Measurements from ENCODE around the gene ZCCHC7.

The ZCCHC7 gene

GRCh38 chr9:37251452-37251851 lies 131.1 kb downstream of the ZCCHC7 start:
- TF ChIP-seq, protein P1, sequence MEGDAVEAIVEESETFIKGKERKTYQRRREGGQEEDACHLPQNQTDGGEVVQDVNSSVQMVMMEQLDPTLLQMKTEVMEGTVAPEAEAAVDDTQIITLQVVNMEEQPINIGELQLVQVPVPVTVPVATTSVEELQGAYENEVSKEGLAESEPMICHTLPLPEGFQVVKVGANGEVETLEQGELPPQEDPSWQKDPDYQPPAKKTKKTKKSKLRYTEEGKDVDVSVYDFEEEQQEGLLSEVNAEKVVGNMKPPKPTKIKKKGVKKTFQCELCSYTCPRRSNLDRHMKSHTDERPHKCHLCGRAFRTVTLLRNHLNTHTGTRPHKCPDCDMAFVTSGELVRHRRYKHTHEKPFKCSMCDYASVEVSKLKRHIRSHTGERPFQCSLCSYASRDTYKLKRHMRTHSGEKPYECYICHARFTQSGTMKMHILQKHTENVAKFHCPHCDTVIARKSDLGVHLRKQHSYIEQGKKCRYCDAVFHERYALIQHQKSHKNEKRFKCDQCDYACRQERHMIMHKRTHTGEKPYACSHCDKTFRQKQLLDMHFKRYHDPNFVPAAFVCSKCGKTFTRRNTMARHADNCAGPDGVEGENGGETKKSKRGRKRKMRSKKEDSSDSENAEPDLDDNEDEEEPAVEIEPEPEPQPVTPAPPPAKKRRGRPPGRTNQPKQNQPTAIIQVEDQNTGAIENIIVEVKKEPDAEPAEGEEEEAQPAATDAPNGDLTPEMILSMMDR (conservative IDR thresholded peaks at IDR 0.05) = no peak
- no peak for TF ChIP-seq ZFX (IDR thresholded peaks at IDR 0.05)
- H3K27ac ChIP-seq = no peak overlapping the region

GRCh38 chr9:37253377-37253937 lies 133.1 kb downstream of the ZCCHC7 start:
- H3K27ac ChIP-seq = no peak overlapping the region
- TF ChIP-seq ZFX (IDR thresholded peaks at IDR 0.05) = no peak
- TF ChIP-seq, protein P1 (conservative IDR thresholded peaks at IDR 0.05) = no peak

- TF ChIP-seq ZFX (IDR thresholded peaks at IDR 0.05) = no peak
- TF ChIP-seq, protein P1 (conservative IDR thresholded peaks at IDR 0.05) = no peak
- no peak overlapping the region for H3K27ac ChIP-seq
Observed at GRCh38 chr9:37255187-37255586, 134.8 kb downstream of the ZCCHC7 start.

GRCh38 chr9:37255944-37256862 lies 135.8 kb downstream of the ZCCHC7 start:
- no peak for TF ChIP-seq ZFX (IDR thresholded peaks at IDR 0.05)
- TF ChIP-seq, protein P1 (conservative IDR thresholded peaks at IDR 0.05) = no peak
- no peak overlapping the region for H3K27ac ChIP-seq

- no peak overlapping the region for H3K27ac ChIP-seq
- TF ChIP-seq ZFX (IDR thresholded peaks at IDR 0.05) = no peak
- TF ChIP-seq, protein P1 (conservative IDR thresholded peaks at IDR 0.05) = no peak
Observed at GRCh38 chr9:37259951-37260350, 139.6 kb downstream of the ZCCHC7 start.

GRCh38 chr9:37262410-37262809 lies 142.0 kb downstream of the ZCCHC7 start:
- TF ChIP-seq, protein P1 (conservative IDR thresholded peaks at IDR 0.05) = peak; percentile 60
- no peak for TF ChIP-seq ZFX (IDR thresholded peaks at IDR 0.05)

GRCh38 chr9:37264539-37264938 lies 144.2 kb downstream of the ZCCHC7 start:
- H3K27ac ChIP-seq = no peak overlapping the region
- TF ChIP-seq ZFX (IDR thresholded peaks at IDR 0.05) = no peak

More at GRCh38 chr9:37262410-37262809, 142.0 kb downstream of the ZCCHC7 start:
- H3K27ac ChIP-seq = no peak overlapping the region

Measured in C4-2B (cell line).